ENCODE results near the gene SLC29A3.
"Not testable (repeated sequence)": the region's sequence is repeated elsewhere in the genome, so short reads cannot be mapped to it uniquely, and the experiment has no call there.

Gene SLC29A3

DNA sequence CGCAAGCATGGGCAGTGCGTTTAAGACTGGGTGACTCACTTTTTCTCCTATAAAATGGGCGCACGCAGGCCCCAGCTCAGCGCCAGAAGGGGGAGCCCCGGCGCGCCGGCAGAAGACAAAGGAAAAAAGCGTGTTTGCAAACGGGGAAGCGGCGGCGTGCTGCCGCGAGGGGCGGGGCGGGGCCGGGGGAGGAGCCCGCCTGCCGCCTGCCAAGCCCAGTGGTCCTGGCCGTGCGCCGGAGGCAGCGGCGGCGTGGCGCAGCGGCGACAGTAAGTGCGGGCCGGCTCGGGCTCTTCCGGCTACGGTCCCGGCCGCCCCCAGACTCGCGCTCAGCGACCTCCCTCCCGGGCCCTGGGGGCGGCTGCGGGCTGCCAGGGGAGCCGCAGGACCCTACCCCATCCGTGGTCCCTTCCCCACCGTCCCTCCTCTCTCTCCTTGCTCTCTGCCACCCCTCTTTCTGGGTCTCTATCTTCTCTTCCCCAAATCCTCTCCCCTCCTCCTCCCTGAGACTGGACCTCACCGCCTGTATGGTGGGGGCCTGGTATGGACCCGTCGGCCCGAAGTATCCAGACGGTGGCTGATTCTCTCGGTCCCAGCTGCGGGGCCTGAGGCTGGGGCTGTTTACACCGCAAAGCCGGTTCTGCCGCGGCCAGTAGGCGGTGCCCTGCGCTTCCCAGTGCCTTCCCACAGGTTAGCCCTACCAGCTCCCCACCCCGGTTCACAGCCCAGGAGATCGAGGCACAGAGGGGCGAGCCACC is at the start of gene SLC29A3:
SLC29A3 (plus strand) TSS at position 218 of the 758 bp plus-strand sequence; CDS start at position 269, 51 bp downstream.
- DNase-seq = peak; percentile 58

DNA sequence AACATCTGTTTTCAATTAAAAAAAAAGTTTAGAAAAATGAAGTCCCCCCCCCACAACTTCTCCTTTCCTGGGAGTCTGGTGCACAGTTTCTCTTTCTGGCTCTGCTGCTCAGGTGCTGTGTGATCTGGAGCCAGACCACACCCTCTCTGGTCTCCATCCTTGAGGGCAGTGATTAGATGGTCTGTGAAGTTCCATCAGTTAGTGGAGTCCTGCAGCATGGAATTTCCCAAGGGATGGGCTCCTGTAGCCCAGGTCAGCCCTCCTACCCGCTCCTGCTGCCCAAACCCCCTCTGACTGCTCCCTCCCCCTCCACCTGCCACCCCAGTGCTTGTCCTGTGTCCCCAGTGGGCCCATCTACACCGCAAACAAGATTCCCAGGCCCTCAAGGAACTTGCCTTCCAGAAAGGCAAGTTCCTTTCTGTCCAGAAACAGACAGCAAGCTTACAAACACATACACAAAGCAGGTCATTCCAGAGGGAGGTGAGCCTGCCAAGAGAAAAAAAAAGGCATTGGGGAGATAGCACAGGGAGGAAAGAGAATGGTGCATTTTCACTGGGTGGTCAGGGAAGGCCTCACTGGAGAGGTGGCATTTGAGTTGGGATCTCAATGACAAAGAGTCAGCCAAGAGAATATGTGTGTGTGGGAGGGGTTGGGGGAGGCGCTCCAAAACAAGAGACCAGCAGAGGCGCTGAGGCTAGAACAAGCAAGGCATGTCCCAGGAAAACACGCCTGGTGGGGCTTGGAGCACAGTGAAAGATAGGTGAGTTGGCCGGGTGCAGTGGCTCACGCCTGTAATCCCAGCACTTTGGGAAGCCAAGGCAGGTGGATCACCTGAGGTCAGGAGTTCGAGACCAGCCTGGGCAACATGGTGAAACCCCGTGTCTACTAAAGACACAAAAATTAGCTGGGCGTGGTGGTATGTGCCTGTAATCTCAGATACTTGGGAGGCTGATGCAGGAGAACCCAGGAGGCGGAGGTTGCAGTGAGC is 49.5 kb upstream of the SLC29A3 start:
- DNase-seq = no peak

DNA sequence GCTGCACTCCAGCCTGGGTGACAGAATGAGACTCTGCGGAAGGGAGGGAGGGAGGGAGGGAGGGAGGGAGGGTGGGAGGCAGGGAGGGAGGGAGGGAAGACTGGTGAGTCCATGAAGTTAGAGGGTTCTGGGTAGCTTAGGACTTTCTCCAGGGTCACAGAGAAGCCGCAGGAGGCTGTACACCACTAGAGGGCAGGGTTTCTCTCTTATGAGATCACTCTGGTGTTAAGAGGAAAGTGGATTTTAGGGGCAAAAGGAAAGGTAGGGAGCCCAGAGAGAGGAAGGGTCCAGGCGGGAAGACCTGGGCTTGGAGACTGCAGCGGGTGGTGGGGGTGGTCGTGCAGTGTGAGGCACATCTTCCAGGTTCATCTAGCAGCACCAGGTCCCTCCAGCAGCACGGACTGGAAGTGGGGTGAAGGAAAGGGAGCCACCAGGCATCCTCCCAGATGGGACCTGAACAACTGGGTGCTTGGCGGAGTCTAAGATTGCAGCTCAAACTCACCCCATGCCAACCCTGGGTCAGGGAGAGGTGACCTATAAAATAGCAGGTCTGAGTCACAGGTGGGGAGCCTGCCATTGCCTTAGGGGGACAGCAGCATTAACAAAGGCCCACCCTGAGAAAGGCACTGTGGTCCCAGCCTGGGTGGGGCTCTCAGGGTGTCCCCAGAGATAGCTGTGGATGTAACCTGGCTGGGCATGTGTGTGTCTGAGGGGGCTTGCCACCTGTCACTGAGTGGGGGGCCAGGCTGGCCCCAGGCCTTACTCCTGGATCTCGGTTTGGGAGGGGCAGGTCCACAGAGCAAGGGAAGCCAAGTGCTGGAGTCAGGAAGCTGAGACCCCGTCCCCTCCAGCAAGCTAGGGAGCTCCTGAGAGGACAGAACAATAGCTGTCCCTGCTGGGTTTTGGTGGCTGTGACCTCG is 48.5 kb upstream of the SLC29A3 start:
- peak; percentile 10 for DNase-seq

DNA sequence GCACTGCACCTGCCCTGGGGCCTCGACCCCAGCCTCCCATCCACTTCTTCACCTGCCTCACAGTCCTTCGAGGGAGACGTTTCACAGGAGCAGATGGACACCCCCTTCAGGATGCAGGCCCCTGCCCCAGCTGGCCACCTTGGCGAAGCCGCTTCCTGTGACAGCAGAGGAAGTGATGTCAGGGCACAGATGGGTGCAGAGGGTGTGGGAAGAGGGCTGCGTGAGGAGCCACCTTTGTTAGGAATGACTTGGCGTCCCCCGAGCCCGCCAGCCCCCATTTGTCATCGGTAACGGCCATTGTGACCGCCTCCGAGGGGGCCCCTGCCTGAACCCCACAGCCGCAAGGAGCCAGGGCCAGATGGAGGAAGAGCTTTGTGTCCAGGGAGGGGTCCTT is 47.4 kb upstream of the SLC29A3 start:
- no peak for DNase-seq

DNA sequence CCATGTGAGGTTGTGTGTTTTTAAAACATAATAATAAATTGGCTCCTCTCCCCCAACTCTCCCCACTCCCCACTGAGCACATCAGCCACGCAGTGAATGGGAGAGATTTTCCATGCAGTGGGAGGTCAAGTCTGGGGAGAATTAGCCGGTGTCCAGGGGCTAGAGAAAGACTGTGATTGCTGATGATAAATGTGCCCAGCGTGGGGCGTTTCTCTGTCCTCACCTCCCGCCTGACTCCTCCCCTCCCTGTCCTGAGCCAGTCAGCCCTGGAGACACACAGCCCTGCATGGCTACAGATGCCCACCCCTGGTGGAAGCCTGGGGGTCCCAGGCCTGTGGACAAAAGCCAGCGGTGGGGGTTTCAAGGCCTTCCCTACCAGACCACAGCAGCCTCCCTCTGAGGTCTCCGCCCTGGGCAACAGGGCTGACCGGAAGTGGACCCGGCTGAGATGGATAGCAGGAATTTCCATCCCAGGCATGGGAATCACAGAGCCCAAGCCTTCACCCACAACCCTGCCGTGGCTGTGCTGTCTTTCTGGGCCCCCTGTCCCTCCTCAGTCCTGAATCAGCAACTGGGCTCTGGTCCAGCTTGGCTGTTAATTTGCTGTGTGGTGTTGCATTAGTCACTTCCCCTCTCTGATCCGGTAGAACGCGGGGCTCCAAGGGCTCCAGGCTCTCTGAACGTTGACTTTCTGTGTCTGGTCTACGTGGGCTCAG is 46.8 kb upstream of the SLC29A3 start:
- DNase-seq = no peak

DNA sequence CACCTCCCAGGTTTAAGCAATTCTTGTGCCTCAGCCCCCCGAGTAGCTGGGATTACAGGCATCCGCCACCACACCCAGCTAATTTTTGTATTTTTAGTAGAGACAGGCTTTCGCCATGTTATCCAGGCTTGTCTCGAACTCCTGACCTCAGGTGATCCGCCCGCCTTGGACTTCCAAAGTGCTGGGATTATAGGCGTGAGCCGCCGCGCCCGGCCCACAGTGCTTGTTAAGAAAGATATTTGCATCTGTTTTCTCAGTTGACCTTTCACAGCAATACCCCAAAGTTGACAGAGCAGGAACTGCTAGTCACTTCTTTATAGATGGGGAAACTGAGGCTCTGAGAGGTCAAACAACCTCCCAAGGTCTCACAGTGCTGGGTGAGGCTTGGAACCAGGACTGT is 46.1 kb upstream of the SLC29A3 start:
- not testable (repeated sequence) for DNase-seq

DNA sequence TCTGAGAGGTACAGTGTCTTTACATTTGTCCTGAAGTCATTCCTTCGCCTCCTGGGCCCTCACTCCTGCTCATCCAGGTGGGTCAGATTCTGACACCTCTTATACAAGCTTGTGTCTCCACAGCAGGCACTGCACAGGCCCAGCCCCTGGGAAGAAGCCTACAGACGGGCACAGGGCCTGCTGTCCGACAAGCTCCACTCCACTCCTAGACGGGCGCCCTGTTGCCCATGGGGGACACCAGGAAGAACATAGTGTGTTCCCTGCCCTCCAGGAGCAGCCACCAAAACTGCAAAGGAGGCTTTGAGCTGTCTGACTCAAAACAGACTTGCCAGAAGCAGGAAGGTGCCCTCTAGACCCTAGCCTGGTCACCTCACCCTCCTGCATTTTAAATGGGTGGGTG is 45.6 kb upstream of the SLC29A3 start:
- DNase-seq = no peak

DNA sequence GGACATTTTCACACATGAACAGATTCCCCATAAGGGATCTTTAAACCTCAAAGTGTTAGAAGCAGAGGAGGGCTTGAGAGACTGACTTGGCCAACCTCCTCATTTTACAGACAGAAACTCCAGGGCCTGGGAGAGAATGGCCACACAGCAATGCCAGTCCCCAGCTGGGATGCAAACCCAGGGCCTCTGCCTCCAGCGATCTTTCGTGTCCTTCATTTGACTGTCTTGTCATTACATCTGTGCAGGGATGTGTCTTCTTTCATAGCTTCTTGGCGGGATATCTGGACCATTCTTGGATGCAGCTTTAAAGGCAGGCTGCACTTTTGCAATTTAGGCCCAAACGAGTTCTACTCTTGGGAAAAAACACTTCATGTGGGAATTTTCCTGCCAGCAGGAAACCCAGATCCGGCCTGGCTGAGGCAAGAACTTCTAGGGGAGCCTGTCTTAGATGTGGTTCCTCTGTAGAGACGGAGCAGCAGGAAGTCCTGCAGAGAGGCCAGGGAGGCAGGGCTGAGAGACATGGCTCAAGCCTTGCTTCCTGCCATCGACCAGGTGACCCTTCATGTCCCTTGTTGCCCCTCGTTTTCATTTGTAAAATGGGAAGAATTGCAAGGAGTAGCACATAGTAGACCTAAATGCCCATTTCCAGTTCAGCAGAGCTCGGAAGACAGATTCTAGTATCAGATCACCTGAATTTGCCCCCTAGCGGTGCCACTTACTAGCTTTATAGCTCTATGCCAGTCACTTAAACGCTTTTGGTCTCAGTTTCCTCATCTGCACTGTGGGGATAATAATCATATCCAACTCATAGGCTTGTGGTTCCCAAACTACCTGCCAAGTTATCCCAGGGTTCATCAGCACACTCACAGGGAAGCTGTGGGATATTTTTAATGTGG is 43.9 kb upstream of the SLC29A3 start:
- no peak for DNase-seq

DNA sequence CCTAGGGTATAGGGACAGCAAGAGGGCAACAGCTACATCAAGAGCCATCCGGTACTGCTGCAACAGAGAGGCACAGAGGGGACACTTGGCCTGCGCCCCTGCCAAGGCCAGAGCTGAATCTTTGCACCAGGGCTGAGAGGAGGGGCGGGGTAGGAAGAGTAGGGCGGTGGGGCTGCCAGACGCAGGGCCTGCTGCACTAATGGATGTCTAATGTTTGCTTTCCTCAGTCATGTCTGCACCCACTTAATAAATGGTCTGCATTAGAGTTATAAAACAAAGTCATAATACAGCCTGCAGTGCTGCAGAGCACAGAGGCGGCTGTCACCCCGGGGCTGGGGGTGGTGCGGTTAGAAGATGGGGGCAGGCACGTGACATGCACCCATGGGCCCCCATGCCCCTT is 42.2 kb upstream of the SLC29A3 start:
- no peak for DNase-seq

DNA sequence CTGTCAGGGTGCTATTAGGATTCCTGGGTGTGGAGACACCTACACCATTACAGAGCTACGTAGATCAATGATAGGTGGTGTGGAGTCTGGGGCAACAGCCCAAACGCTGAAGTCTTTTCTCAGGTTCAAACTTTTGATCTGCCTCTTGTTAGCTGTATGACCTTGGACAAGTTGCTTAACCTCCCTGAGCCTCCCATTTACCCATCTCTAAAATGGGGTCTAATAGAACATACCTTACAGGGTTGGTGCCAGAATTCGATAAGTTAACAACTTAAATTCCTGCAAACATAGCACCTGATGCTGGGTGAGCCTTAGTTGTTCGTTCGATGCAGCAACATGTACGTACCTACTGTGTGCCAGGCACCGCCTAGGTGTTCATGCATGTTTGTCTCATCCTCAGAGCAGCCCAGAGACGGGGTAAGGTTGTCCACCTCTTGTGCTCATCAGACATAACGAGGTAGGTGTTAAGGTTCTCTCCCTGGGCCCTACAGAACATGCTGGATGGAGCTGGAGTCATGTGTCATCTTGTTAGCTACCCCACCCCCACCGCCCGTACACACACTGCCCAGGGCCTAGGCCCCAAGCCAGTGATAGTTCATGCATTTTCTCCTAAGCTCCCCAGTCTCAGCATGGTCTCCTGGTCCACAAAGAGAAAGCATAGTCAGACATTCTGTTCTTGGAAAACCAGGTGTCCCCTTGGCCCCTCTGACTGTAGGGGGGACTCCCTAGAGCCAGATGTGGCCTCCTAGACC is 41.0 kb upstream of the SLC29A3 start:
- no peak for DNase-seq

DNA sequence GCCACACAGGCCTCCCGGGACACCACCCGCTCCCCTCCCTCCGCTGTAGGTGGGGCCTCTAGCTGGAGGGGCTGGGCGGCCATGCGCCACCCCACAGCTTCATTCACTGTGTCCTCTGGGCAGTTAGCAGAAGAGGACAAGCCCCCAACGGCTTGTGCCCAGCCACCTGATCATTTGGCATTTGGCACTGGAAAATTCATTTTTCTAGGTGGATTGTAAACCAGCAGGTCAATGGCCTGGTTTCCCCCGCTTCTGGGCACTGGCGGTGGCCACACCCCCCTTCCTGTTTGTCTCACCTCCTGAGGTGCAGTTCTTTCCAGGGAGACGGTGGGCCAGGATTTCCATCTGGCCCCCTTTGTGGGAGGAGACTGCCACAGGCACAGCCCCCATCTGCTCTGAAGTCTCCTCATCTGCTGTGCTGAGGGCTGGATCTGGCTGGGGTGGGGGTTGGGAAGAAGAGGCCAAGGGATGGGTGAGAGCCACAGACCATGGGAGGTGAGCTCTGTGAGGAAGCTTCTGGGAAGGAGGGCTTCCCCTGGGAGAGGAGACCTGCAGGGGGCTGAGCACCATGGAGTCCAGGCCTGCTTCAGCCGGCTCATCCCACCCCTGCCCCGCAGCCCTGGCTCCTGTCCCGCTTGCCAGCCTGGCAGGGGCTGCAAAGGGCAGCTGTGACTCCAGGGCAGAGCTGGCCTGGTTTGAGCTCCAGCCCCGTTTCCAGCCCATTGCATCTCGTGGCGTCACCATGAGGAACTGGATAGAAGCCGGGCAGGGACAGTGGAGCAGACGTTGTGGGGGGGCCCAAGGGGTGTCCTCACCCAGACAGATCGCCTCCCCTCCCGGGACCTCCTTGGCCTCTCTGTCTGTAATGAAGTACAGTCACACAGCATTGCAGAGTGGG is 40.1 kb upstream of the SLC29A3 start:
- no peak for DNase-seq

DNA sequence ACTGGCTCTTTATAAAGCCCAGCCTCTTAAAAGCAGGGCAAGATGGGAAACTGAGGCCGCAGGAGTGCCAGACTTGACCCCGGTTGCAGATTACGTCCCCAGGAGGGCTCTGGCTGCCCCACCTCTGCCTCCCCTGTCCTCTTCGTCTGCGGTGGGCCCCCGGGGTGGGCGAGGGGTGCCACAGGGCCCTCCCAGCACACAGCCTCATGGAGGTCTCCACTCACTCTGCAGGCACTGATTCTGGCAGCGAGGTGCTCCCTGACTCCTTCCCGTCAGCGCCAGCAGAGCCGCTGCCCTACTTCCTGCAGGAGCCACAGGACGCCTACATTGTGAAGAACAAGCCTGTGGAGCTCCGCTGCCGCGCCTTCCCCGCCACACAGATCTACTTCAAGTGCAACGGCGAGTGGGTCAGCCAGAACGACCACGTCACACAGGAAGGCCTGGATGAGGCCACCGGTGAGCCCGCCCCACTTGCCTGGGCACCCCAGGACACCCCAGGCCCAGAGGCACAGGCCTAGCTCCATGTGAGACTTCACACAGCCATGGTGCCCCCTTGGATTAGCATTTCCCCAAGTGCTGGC is 39.4 kb upstream of the SLC29A3 start:
- DNase-seq = no peak

DNA sequence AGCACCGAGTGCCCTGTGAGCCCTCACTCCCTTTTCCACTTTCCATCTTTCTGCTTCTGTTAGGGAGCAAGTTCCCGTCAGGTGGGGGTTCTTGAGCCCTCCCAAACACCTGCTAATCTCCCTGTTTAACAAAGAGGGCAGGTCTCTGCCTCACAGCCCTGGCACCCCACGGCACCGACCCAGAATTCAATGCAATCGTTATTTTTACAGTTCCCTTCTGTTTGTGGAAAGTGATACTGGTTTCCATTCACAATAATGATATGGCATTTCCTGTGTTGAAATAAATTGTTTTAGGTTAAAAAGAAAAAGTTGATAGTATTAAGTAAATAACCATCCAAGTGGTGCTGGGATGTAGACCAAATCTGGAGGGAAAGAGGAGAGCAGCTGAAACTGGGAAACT is 38.8 kb upstream of the SLC29A3 start:
- no peak for DNase-seq

DNA sequence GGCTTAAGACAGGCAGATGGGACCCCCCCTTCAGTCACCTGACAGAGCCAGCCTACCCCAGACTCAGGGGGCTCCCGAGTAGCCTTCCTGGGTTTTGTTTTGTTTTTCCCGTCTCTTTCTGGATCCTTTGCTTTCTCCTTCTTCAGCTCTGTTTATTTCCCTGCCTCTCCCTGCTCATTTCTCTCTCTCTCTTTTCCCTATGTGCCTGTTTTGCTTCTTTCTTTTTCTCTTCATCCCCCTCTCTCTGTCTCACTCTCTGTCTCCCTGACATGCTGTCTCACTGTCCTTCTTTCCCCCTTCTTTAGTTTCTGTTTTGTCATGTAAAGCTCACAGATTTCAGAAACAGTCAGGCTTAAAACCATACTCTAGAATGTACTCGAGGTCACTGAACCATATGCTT is 38.2 kb upstream of the SLC29A3 start:
- DNase-seq = no peak

DNA sequence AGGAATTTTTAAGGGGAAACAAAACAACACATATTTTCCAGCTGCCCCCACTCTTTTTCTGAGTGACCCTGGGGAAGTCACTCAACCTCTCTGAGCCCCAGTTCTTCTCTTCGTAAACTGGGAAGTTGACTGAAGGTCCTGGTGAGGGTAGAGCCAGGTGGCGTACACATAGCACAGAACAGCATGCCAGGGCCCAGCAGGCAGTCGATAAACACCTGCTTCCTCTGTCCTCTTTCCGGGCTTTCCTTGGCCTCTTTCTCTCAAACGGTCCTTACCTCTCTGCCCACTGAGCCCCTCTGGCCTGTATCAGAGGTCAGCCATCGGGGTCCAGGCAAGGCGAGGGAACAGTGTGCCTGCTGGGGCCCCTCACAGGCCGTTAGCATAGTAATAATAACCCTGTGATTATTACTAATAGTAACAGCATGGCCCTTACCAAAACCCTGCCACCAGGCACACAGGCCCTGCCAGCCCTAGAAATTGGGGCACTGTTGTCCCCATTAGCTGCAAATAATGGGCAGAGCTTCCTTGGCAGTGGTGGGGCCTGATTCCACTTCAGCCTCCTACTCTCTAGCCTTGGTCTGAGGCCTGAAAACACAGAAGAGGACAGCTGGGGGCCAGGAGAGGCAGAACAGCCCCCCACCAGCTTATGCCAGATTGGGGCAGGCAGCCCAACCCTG is 37.3 kb upstream of the SLC29A3 start:
- no peak for DNase-seq

DNA sequence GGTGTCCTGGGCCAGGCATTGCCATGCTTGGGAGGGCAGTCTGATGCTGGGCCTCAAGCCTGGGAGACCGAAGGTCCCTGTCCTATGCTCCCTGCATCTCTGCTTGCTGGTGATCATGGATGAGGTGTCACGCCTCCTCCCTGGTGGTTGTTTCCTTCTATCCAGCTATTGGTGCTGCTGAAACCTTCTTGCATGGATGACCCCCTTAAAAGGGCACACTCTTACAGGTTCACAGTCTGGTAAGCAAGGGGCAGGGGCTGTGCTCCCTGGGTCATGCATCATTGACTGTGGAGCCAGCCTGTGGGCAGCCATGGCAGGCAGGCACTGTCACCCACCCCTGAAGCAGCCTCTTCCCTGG is 36.8 kb upstream of the SLC29A3 start:
- DNase-seq = no peak

DNA sequence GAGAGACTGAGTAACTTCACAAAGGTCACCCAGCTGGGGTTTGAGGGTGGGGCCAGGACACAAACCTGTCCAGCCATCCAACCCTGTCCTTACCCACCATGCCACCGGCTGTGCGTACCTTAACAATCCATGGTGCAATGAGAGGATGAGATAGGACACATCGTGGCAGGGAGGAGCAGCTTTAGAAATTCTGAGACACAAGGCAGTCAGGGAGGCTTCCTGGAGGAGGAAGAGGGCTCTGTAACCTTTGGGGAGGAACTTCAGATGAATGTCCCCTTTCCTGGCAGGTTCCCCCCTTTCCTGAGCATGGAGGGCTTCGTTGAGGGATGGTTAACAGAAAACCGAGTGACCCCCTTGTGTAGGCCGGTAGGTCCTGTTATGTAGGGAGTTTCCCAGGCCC is 35.6 kb upstream of the SLC29A3 start:
- DNase-seq = no peak

DNA sequence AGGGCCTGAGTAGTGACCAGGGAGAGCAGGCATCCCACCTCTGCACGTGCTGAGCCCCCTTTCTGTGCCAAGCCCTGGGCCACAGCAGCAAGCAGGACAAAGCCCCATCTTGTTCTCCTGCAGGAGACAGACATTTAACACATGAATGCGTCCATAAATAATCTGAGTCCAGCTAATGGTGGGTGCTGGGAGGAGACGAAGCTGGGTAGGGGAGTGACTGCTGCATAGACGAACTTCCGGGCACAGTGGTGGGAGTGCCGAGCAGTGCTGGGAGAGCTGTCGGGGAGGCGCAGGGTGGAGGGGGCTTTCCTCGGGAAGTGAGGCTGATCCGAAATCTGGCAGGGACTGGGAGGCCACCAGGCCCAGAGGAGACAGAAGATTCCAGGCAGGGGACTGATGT is 35.2 kb upstream of the SLC29A3 start:
- DNase-seq = no peak
